ENCODE results near the gene CARD9.
"Not testable (repeated sequence)": the region's sequence is repeated elsewhere in the genome, so short reads cannot be mapped to it uniquely, and the experiment has no call there.

The CARD9 gene

GRCh38 chr9:136363949-136364748 is 9.3 kb downstream of the CARD9 start:
- DNase-seq (ENCODE audit: low read depth), result no peak

GRCh38 chr9:136363106-136363948 is 10.1 kb downstream of the CARD9 start, which contains the start of gene DNLZ:
TSS of gene DNLZ (minus strand) at chr9:136363744. CDS start at chr9:136363714, 30 bp downstream.
- DNase-seq (ENCODE audit: low read depth), result peak; percentile 94

- DNase-seq (ENCODE audit: low read depth), result no peak
Measured at GRCh38 chr9:136362450-136362784, 11.1 kb downstream of the CARD9 start.

- peak; percentile 53 for DNase-seq (ENCODE audit: low read depth)
Measured at GRCh38 chr9:136361754-136362449, 11.6 kb downstream of the CARD9 start.

GRCh38 chr9:136361047-136361753 is 12.3 kb downstream of the CARD9 start:
- DNase-seq (ENCODE audit: low read depth), result peak; percentile 40

GRCh38 chr9:136359774-136360718 is 13.4 kb downstream of the CARD9 start:
- peak; percentile 16 for DNase-seq (ENCODE audit: low read depth)

GRCh38 chr9:136358888-136359287 is 14.6 kb downstream of the CARD9 start:
- DNase-seq (ENCODE audit: low read depth), result no peak

GRCh38 chr9:136358016-136358415 is 15.5 kb downstream of the CARD9 start:
- no peak for DNase-seq (ENCODE audit: low read depth)

- DNase-seq (ENCODE audit: low read depth), result no peak
Measured at GRCh38 chr9:136357202-136357725, 16.2 kb downstream of the CARD9 start.

- no peak for DNase-seq (ENCODE audit: low read depth)
Measured at GRCh38 chr9:136355616-136356557, 17.6 kb downstream of the CARD9 start.

GRCh38 chr9:136354592-136355085 is 18.8 kb downstream of the CARD9 start:
- DNase-seq (ENCODE audit: low read depth), result peak; percentile 33

- no peak for DNase-seq (ENCODE audit: low read depth)
Measured at GRCh38 chr9:136353757-136354488, 19.5 kb downstream of the CARD9 start.

GRCh38 chr9:136353088-136353487 is 20.4 kb downstream of the CARD9 start:
- DNase-seq (ENCODE audit: low read depth), result no peak

- DNase-seq (ENCODE audit: low read depth), result no peak
Measured at GRCh38 chr9:136352682-136353081, 20.8 kb downstream of the CARD9 start.

- DNase-seq (ENCODE audit: low read depth), result not testable (repeated sequence)
Measured at GRCh38 chr9:136351868-136352267, 21.6 kb downstream of the CARD9 start.

GRCh38 chr9:136351252-136351800 is 22.1 kb downstream of the CARD9 start:
- no peak for DNase-seq (ENCODE audit: low read depth)

- DNase-seq (ENCODE audit: low read depth), result no peak
Measured at GRCh38 chr9:136349546-136349945, 23.9 kb downstream of the CARD9 start.

- no peak for DNase-seq (ENCODE audit: low read depth)
Measured at GRCh38 chr9:136348691-136349090, 24.8 kb downstream of the CARD9 start.

Measured in fibroblast of gingiva (primary cell).